ENCODE data around the gene KCTD13.
"Not testable (repeated sequence)": the region's sequence is repeated elsewhere in the genome, so short reads cannot be mapped to it uniquely, and the experiment has no call there.

The KCTD13 gene

GRCh38 chr16:29878172-29878571, 47.9 kb downstream of the KCTD13 start:
- no peak for DNase-seq (ENCODE audit: low read depth in 2 of 2)

- peak in 1 of 2 donors; percentile 54 for DNase-seq (ENCODE audit: low read depth in 2 of 2)
These were observed 48.6 kb downstream of the KCTD13 start for GRCh38 chr16:29877266-29877961.

GRCh38 chr16:29876594-29877249, 49.3 kb downstream of the KCTD13 start:
- no peak for DNase-seq (ENCODE audit: low read depth in 2 of 2)

GRCh38 chr16:29876217-29876593, 49.8 kb downstream of the KCTD13 start:
- DNase-seq (ENCODE audit: low read depth in 2 of 2) = no peak

- no peak for DNase-seq (ENCODE audit: low read depth in 2 of 2)
These were observed 50.8 kb downstream of the KCTD13 start for GRCh38 chr16:29875206-29875605.

GRCh38 chr16:29873319-29873718, 52.7 kb downstream of the KCTD13 start:
- no peak for DNase-seq (ENCODE audit: low read depth in 2 of 2)

GRCh38 chr16:29871822-29872546, 54.0 kb downstream of the KCTD13 start:
- DNase-seq (ENCODE audit: low read depth in 2 of 2) = no peak

- DNase-seq (ENCODE audit: low read depth in 2 of 2) = not testable (repeated sequence)
These were observed 57.0 kb downstream of the KCTD13 start for GRCh38 chr16:29869067-29869466.

- no peak for DNase-seq (ENCODE audit: low read depth in 2 of 2)
These were observed 57.5 kb downstream of the KCTD13 start for GRCh38 chr16:29868396-29869009.

GRCh38 chr16:29864205-29864604, 61.8 kb downstream of the KCTD13 start:
- no peak for DNase-seq (ENCODE audit: low read depth in 2 of 2)

GRCh38 chr16:29863669-29863984, 62.4 kb downstream of the KCTD13 start:
- no peak for DNase-seq (ENCODE audit: low read depth in 2 of 2)

GRCh38 chr16:29862884-29863668, 63.0 kb downstream of the KCTD13 start, which contains the start of gene CDIPT:
TSS of gene CDIPT (minus strand) at chr16:29863226. CDS start at chr16:29862857, 369 bp downstream.
- peak; percentile 87 to 88 for DNase-seq (ENCODE audit: low read depth in 2 of 2)

GRCh38 chr16:29862383-29862883, 63.6 kb downstream of the KCTD13 start:
- DNase-seq (ENCODE audit: low read depth in 2 of 2) = no peak

- no peak for DNase-seq (ENCODE audit: low read depth in 2 of 2)
These were observed 65.8 kb downstream of the KCTD13 start for GRCh38 chr16:29860218-29860617.

- DNase-seq (ENCODE audit: low read depth in 2 of 2) = no peak
These were observed 67.1 kb downstream of the KCTD13 start for GRCh38 chr16:29858974-29859373.

GRCh38 chr16:29858149-29858849, 67.7 kb downstream of the KCTD13 start:
- no peak for DNase-seq (ENCODE audit: low read depth in 2 of 2)

- DNase-seq (ENCODE audit: low read depth in 2 of 2) = no peak
These were observed 68.8 kb downstream of the KCTD13 start for GRCh38 chr16:29857133-29857760.
